Measurements from ENCODE around the gene SHC2. TPM values are rescaled to one million over a fixed set of nuclear protein-coding genes. Genes with fewer than 3 reads are reported as not detected.

The SHC2 gene
- total and polyA plus RNA-seq, 2 of the 13 experiments (the other 11 are each of a cell fraction or from before 2014, with no cell fraction given): 9.0 to 18.3 TPM

- TF ChIP-seq MED8 (CRISPR knock-in tag; IDR thresholded peaks at IDR 0.05; ENCODE audit: insufficient replicate concordance): no peak
- peak; percentile 20; the same call in 1 of the 2 replicates for TF ChIP-seq ZBTB10 (CRISPR knock-in tag; IDR thresholded peaks at IDR 0.05; ENCODE audit: borderline replicate concordance)
- no peak for TF ChIP-seq ZBTB21 (CRISPR knock-in tag; IDR thresholded peaks at IDR 0.05)
- peak; percentile 44 for TF ChIP-seq SP2 (CRISPR knock-in tag; IDR thresholded peaks at IDR 0.05)
- TF ChIP-seq ZNF256 (CRISPR knock-in tag; conservative IDR thresholded peaks at IDR 0.05): no peak
- TF ChIP-seq ZNF253 (CRISPR knock-in tag; IDR thresholded peaks at IDR 0.05; ENCODE audit: borderline replicate concordance): peak; percentile 66; the same call in 1 of the 2 replicates
- peak; percentile 96 for TF ChIP-seq NR2C2 (CRISPR knock-in tag; IDR thresholded peaks at IDR 0.05; ENCODE audit: borderline replicate concordance)
- no peak for TF ChIP-seq HNF1A (IDR thresholded peaks at IDR 0.05; ENCODE audit: low read depth)
- TF ChIP-seq HNF1A (CRISPR knock-in tag; IDR thresholded peaks at IDR 0.05; ENCODE audit: borderline replicate concordance): peak; percentile 74
- TF ChIP-seq SALL2 (CRISPR knock-in tag; IDR thresholded peaks at IDR 0.05): peak; percentile 82; the same call in 1 of the 2 replicates
- TF ChIP-seq FOXK2 (IDR thresholded peaks at IDR 0.05): no peak
- no peak for TF ChIP-seq ZNF207 (IDR thresholded peaks at IDR 0.05; ENCODE audit: borderline replicate concordance)
- TF ChIP-seq SMAD1 (CRISPR knock-in tag; IDR thresholded peaks at IDR 0.05; ENCODE audit: borderline replicate concordance, low read depth): no peak
- TF ChIP-seq RERE (CRISPR knock-in tag; IDR thresholded peaks at IDR 0.05; ENCODE audit: low read depth): 0 out of 2 replicates have a peak, but pooled peaks have one; percentile 13
Observed at GRCh38 chr19:488505-489417, 27.9 kb upstream of the SHC2 start (continued).
